ENCODE results near the gene BCAS3.

BCAS3 gene

DNA sequence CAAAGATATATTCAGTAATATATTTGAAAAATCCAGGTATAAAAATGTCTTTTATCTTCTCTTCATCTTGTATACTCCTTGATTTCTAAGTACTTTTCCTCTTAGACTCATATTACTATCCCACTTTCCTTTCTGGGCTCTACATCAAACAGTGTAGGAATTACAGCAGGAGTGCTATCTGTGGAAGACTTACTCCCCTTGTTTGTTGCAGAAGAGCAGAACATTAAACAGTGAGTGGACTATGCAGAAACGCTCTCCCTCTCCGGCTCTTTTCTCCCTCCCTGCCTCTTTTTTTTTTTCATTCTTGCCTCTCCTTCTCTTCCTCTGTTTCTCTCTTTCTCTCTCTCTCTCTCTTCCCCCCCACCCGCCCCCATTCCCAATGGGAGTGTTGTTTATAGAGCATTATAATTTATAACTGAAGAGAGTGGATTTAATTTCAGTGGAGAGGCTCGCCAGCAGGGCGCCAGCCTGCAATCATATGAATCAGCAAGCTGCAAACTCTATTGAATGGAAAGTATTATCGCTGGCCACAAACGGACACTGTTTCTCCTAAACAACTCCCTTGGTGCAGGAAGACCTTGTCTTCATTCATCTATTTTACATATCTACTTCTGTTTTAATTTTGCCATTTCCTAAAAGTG lies 479.7 kb downstream of the BCAS3 start:
- DNase-seq (ENCODE audit: low spot score) = no peak

DNA sequence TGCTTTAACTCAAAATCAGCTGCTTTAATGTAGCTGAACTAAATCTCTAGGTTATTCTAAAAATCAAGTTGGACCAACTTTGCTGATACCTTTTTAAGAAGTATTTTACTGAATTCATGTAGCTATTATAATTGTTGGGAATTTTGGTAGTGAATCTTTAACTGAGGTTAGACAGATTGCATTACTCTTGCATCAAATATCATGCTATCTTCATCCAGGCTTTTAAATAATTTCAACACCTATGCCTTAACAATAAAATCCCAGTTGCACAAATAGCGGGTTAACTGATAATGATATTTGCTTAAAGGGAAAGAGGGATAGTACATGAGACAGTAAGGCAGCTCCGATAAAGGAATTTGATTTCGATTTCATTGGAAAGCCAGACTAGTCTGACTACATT lies 480.7 kb downstream of the BCAS3 start:
- DNase-seq (ENCODE audit: low spot score) = no peak

DNA sequence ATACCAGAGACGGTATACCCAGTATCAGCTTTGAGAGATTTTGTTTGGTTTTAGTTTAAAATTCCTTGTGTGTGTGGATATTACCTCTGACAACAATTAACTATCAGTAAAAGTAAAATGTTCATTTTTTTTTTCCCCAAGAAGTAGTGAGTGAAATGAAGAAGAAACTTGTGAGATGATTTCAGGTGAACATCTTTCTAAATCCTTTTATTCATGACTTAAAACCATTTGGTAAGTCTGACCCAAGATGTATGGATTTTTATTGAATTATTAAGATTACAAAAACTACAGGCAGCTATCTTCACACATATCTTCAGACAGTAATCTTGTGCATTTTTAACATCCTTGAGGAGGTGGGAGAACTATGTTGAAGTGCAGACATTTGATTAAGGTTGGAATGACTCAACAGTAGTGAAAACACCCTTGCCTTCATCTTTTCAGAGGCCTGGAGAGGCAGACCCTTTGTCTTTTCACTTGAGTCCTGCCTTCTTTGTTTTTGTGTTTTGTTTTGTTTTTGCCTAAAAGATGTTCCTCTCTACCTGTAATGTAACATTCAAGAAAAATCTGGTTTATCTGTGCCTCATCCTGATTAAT lies 481.7 kb downstream of the BCAS3 start:
- no peak for DNase-seq (ENCODE audit: low spot score)

DNA sequence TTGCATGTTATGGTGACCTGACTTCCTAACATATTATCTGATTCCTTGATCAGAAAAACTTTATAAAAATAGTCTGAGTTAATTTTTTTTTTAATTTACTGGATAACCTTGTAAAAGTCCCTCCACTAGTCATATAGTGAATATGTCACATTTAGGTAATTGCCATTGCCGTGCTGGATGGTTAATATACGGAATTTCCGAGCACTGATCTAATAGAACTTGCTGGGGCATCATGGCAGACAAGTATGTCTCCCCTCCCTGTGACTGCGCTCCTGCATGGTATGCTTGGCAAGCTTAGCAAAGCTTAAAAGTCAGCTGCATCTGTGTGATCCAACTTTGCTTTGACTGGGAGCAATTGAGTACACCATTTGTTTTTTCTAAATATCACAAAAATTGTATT lies 482.6 kb downstream of the BCAS3 start:
- DNase-seq (ENCODE audit: low spot score) = no peak

DNA sequence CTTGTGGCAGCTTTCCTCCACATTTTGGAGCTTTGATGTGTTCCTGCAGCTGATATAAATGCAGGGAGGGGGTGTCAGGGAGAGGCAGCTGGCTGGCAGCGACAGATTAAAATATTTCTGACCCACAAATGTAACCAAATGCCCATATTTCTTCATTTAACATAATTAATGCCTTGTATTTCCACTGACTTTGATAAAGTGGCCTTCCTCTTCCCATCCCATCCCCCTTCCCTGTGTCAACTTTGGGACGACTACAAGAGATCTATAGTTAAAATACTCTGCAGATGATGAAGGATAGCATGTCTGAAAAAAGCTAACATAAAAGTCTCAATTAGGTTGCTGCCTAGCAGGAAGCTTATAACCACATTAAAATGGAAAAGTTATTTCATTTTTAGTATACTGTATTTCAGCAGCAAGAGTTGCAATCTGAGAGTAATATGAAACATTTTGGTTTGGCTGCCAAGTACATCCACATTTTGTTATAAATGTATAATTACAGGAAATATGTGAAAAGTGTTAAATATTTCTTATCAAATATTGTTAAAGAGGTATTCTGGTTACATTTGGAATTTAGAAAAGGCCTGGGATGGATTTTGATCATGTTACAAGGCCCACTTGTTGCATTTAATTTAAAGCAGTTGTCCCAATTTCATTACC lies 483.3 kb downstream of the BCAS3 start:
- DNase-seq (ENCODE audit: low spot score) = no peak

DNA sequence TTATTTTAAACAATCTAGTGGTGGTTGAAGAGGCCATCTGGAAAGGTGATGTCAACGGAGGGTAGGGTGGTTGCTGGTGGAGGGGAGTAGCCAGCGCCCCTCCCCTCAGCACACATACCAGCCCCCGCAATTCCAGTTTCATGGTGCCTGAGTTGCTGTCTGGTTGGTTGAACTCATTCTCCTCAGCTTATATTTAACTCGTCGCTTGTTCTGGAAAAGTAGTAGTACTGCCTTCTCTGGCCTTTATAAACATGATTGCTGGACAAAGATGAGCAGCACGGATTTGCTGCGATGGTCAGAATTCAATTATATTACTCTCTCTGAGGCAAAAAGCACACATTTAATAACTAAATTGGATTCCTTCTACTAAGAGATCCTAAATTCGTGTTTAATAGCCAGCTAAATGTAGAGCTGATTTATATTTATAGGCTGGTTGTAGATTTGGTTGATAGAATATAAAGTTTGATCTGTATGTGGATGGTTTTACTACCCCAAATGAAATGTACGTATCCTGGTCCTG lies 484.0 kb downstream of the BCAS3 start:
- DNase-seq (ENCODE audit: low spot score) = no peak

DNA sequence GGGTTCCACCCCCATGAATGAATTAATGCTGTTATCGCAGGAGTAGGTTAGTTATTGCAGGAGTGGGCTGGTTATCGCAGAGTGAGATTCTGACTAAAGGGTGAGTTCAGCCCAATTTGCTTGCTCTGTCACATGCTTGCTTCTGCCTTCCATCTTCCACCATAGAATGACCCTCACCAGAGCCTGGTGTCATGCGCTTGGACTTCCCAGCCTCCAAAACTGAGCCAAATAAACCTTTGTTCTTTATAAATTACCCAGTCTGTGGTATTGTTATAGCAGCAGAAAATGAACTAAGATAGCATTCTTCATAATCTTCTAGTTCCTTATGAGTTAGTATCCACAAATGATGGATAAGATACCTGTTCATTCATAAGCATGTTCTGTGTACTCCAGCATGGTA lies 486.9 kb downstream of the BCAS3 start:
- DNase-seq (ENCODE audit: low spot score) = no peak

DNA sequence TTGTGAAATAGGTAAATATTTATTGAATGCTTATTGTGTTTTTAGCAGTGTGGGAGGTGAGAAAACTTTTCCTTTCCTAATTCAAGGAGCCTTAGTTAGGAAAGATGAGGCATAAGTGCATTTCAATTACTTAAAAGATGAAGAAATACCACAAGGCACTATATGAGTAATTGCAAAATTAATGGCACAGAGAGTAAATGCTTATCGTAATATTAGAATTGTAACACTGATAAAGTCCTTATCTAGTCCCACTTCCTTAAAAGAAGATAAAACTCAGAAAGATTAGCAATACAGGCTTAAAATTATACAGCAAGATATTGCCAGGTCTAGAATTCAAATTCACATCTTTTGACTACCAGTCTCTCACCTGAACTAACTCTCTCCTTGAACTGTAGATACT lies 489.4 kb downstream of the BCAS3 start:
- DNase-seq (ENCODE audit: low spot score) = no peak

DNA sequence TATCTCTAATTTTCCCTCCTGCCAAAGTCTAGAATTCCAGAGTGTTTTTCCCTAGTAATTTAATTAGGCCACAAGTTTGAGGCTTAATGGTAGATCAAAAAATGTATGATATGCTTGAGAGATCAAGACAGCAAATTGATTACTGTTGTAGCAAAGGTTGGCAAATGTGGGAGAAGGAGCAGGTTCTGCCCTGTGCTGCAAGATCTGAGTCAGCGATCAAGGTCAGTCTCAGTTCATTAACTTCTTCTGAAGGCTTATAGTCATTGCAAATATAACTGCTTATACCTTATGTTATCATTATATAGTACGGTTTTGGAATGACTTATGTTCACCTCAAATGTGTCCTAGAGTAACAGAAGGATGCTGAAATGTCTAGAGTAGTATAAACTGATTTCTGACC lies 490.9 kb downstream of the BCAS3 start:
- no peak for DNase-seq (ENCODE audit: low spot score)

DNA sequence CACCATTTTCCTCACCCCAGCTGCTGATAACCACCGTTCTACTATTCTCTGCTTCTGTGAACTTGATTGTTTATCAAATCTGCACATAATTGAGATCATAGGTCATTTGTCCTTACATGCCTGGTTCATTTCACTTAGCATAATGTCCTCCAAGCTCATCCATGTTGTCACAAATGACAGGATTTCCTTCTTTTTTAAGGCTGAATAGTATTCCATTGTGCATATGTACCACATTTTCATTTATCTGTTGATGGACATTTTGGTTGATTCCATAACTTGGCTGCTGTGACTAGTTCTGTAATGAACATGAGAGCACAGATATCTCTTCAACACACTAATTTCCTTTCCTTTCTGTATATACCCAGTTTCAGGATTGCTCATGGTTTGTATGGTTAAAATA lies 496.7 kb downstream of the BCAS3 start:
- DNase-seq (ENCODE audit: low spot score) = no peak

DNA sequence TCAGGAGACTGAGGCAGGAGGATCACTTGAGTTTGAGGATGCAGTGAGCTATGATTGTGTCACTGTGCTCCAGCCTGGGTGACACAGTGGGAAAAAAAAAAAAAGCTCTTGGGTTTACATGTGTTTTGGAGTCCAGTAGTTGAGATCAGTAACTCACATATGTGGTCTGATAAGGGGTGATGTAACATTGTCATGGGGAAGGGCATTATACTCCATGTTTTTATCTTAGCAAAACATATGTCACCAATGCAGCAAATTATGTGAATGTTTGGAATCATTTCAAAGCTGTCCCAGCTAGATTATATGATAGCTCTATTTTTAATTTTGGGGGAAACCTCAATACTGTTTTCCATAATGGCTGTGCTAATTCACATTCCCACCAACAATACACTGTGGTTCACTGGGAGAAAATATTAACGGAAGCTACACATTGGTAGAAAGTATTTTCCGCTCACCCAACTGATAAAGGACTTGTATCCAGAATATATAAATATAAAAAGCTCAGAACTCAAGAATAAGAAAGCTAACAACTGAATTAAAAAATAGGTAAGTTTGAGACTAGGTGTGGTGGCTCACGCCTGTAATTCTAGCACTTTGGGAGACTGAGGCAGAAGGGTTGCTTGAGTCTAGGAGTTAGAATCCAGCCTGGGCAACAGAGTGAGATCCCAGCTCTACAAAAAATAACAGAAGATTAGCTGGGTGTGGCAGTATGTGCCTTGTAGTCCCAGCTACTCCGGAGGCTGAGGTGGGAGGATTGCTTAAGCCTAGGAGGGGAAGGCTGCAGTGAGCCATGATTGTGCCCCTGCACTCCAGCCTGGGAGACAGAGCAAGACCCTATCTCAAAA lies 497.9 kb downstream of the BCAS3 start:
- DNase-seq (ENCODE audit: low spot score) = no peak

DNA sequence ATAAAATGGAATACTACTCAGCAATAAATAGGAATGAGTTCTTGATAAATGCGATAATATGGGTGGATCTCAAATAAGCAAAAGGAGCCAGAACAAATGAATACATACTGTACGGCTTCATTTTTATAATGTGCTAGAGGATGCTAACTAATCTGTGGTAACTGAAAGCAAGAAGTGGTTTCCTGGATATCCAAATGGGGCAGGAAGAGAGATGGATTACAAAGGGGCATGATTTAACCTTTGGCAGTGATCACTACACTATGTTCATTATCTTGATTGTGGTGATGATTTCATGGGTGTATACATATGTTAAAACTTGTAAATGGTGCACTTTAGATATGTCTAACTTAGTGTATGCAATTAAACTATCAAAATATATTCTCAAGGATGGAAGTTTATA lies 499.7 kb downstream of the BCAS3 start:
- DNase-seq (ENCODE audit: low spot score) = no peak

DNA sequence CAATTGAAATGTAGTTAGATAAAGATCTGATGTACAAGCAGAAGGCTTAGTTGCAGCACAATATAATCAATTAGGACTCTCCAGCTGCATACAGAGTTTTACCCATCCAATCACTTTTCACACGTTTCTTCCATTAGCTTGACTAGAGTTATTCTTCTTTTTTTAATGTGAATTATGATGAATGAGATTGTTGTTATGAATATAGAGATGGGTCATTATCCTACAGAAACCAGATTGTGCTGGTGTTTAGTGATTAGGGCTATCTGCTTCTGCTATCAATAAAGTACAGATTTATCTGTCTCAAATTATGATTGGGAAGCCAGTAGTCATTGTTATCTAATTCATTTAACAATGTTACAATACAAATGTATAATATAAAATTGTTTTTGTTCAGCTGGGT lies 500.6 kb downstream of the BCAS3 start:
- DNase-seq (ENCODE audit: low spot score) = no peak

DNA sequence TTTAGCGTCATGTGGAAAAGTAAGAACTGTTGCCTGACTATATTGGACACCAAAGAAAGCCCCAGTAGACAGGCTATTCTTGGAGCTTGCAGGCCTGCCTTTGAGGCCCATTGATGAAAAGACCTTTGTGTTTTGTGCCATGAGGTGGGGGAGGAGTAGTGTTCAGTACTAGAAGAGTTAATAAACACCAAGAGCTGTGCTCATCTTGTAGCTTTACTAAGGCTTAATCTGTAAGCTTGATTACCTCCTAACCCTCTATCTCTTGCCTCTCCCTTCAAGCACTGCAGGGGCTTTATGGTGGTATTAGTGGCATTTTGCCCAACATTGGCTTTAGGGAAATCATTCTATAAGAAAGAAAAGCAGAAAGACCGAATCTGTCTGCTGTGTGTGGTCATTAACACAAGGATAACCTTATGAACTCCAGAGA lies 501.7 kb downstream of the BCAS3 start:
- DNase-seq (ENCODE audit: low spot score) = no peak

DNA sequence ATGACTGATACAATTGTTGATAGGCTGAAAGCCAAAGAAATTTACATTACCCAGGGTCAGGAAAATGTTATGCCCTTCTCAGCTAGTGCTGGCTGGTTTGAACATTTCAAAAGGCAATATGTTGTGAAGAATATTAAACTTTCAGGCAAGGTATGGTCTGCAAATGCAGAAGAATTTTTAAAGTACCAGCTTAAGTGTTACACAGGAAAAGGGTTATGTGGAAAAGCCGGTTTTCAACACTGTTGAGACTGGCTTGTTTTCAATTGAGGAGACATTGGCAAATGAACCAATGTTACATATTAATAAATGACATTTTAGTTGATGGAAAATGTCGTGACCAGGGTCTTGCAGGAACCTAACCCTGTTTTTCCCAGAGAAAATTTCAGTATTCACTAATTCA lies 506.1 kb downstream of the BCAS3 start:
- no peak for DNase-seq (ENCODE audit: low spot score)

DNA sequence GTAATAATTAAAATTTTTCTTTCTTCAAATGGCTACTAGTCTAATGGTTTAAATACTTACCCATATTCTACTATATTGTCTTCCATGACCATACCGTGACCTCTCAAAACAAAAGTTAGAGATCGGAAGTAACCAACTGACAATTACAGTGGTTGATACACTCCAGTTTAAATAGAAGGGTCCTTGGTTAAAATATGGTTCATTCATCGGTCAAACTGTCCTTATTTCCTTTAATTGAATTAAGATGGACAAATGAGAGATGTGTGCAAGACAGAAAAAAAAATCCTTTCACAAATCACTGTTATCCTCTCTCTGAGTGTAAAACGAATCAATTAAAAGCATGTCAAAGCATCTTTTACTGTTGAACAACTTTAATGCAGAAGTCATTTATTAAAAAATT lies 507.7 kb downstream of the BCAS3 start:
- no peak for DNase-seq (ENCODE audit: low spot score)

DNA sequence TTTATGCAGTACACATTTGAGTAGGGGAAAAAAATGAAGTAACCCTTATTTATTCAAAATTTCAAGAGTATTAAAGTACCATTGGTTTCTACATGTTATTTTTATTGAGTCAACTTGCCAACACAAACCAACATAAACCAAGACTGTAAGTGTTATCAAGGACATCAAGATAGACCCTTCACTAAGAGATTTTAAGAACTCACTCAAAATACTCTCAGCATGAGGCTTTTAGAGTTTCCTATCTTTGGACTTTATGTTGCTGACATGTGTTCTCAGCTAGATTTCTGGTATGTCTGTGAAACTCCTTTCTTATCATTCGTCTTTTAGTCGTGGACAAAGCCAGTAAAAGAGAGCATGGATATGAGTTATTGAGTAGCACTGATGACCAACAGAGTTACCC lies 509.4 kb downstream of the BCAS3 start:
- DNase-seq (ENCODE audit: low spot score) = no peak

DNA sequence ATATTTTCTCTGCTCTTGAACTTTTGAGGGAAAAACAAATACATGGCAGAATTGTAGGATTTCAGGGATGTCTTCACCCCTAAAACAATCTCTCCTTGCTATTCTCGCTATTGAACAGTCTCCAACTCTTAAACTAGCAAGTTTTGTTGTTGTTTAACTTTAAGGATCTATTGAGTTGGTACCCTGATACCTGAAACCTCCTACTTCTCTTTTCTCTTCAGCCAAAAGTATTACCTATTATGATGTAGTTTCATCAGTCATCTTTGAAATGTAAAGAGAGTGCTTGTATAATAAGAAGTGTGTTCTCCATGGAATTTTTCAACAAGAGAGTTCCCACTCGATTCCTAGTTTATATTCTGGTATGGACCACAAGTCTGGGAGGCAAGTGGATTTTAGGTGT lies 510.4 kb downstream of the BCAS3 start:
- no peak for DNase-seq (ENCODE audit: low spot score)

DNA sequence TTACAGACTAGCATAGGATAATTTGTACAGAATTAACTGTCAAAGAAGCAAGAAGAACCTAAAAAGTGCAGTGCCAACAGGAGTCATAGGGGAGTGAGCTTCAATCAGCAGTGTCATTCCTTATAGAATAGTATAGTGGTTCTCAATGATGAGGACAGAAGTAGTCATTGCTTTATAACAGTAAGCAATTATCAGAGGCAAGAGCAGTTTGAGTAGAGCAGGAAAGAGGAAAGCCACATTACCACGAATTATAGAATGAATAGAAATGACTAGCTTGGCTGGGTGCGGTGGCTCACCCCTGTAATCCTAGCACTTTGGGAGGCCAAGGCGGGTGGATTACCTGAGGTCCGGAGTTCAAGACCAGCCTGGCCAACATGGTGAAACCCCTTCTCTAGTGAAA lies 512.3 kb downstream of the BCAS3 start:
- DNase-seq (ENCODE audit: low spot score) = no peak

DNA sequence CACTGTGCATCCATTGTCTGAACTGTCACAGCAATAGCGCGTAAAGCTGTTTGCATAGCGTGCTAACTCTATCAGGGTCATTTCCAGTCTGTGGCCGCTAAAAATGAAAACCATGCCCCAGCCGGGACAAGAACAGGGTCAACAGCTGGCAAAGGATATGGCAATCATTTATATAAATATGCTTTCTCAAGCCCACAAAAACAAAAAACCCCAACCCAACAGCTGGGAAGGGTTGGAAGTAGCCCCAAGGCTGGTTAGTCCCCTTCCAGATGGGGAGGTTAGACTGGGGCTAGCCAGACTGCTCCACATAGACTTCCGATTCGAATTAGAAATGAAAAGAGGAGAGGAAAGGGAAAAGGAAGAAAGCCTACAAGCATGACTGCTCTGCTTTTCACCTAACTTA lies 518.7 kb downstream of the BCAS3 start:
- no peak for DNase-seq (ENCODE audit: low spot score)

DNA sequence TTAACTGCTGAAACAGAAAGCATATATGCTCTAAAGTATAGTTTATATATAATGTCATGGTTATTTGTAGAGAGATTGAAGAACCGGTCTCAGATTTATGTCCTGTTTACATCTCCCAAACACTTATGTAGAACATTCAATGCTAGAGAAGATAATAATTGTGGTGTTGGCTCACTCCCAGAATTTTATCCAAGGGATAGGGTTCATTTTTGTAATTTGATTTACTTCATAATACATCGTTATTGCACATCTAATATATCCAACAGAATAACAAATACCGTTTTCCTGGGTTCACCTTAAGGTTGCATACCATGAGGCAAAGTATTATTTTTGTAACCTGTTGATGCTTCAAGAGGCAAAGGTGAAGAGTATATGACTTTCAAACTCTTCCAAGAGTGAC lies 519.1 kb downstream of the BCAS3 start:
- DNase-seq (ENCODE audit: low spot score) = no peak

DNA sequence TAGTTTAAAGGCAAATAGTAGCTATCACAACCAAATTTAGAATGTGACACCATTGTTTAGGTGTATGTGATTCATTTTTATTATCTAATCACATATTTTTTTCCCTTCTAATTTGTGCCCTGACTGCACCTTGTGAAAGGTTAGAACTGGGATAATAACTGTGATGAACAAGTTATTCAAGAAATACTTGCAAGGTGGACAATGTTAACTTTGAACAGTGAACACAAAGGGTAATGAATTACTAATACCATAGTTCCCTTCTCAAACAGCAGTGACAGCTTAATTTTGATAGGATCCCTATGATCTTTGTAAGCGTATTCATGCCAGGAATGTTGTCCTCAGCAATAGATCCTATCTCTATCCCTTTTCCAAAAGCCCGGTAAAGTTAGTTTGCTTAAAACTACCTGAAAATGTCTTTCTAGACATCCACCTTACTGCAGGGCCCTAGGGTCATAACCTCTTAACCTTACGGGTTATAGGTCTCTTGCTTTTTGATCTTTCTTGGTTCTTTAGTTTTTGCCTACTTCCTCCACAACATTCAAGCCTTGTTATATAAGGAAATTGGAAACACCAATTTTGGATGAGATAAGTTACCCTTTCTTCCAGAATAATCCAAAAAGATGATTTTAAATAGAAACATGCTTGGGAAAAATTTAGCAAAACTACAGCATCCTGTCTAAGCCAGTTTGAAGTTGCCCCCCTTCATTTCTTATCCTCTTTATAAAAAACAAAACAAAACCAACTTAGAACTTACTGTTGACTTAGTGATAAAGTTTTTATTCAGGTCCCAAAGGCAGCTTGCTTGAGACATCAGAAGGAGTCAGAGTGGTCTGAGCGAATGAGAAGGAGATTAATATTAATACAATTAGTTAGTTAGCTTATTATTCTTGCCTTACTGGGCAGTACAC lies 522.0 kb downstream of the BCAS3 start:
- no peak for DNase-seq (ENCODE audit: low spot score)
